ENCODE results near the gene ZNF2.

- TF ChIP-seq CTCF (IDR thresholded peaks at IDR 0.05; ENCODE audit: borderline replicate concordance, extremely low read depth, low read length, poor library complexity, severe bottlenecking) (no peak), EZH2 (IDR thresholded peaks at IDR 0.05; ENCODE audit: borderline replicate concordance, low read depth, low read length, severe bottlenecking) (no peak)
Measured at GRCh38 chr2:95181774-95182173, 16.2 kb downstream of the ZNF2 start.
